GM12878 (cell line): ENCODE measurements around the gene LRP1B. TPM values are rescaled to one million over a fixed set of nuclear protein-coding genes. Genes with fewer than 3 reads are reported as not detected.

Experiments
- ATAC-seq: fragments of 200-7000 bp; cut with Tn5 transposase; 3 replicates; pipeline ENCODE4 v1.9.1; 2020; ENCODE audit warnings: mild to moderate bottlenecking, moderate library complexity
- BruUV-seq: library from RNA; stranded (reverse); fragments of 400-500 nt; replicated peaks from 2 replicates; lab custom pipeline; 2021; lab: Mats Ljungman, UMichigan
- CTCF ChIA-PET: fragments of 300-600 bp; sonication (Branson Sonifier 250); formaldehyde crosslinking; extraction: SDS; loops from one replicate; lab custom pipeline; 2021; ENCODE audit warnings: inconsistent platforms; lab: Yijun Ruan, JAX
- POLR2A ChIA-PET: fragments of 350-600 bp; formaldehyde crosslinking; extraction: SDS; loops from one replicate; lab custom pipeline; 2021; ENCODE audit warnings: inconsistent platforms; lab: Charles Lee
- RAD21 ChIA-PET: fragments of 300-600 bp; sonication (Branson Sonifier 250); formaldehyde crosslinking; loops from one replicate; lab custom pipeline; 2023; ENCODE audit warnings: antibody characterized with exemption; ENCODE audit not compliant: unreplicated experiment; lab: Charles Lee
- SMC1A ChIA-PET: fragments of 300-600 bp; sonication (Branson Sonifier 250); formaldehyde crosslinking; loops from one replicate; lab custom pipeline; 2023; ENCODE audit not compliant: unreplicated experiment, uncharacterized antibody; lab: Charles Lee
- DNase-seq: peaks from one replicate; pipeline ENCODE4 v3.0.0-alpha.2; 2011; ENCODE audit warnings: low read depth, low spot score
- FAIRE-seq: peaks from 3 replicates; lab custom pipeline; 2011; peaks lifted over from hg19 to GRCh38; lab: Jason Lieb, UNC
- H2AFZ ChIP-seq: 2 replicates; pipeline ENCODE4 v1.6.0; 2011; ENCODE audit warnings: low read depth, low read length, control low read depth; ENCODE audit not compliant: control insufficient read depth
- H3K27ac ChIP-seq: 2 replicates; pipeline ENCODE4 v1.5.1; 2011; ENCODE audit warnings: control low read depth; ENCODE audit not compliant: control insufficient read depth, insufficient read depth
- H3K27me3 ChIP-seq, 2 experiments: replicated peaks in 1 of 2; 2 replicates each; pipeline versions ENCODE4 v1.6.0 to v1.6.1; 2011; ENCODE audit warnings: low read length in 1 of 2; ENCODE audit not compliant: control insufficient read depth in 2 of 2, insufficient read depth in 2 of 2
- H3K36me3 ChIP-seq, 2 experiments: 2 replicates each; pipeline ENCODE4 v1.5.1; 2011; ENCODE audit warnings: low read length in 1 of 2; ENCODE audit not compliant: control insufficient read depth in 2 of 2, insufficient read depth in 2 of 2
- H3K4me1 ChIP-seq: 2 replicates; pipeline ENCODE4 v1.6.1; 2011; ENCODE audit warnings: mild to moderate bottlenecking, low read length, moderate library complexity, mixed read lengths; ENCODE audit not compliant: control insufficient read depth, insufficient read depth
- H3K4me2 ChIP-seq: 2 replicates; pipeline ENCODE4 v1.6.0; 2011; ENCODE audit warnings: control low read depth; ENCODE audit not compliant: control insufficient read depth, insufficient read depth
- H3K4me3 ChIP-seq: fragments of 200-600 bp; sonication (generic); 2 replicates; pipeline ENCODE4 v1.5.1; 2016
- H3K79me2 ChIP-seq: 2 replicates; pipeline ENCODE4 v1.6.0; 2011; ENCODE audit warnings: low read length; ENCODE audit not compliant: control insufficient read depth, insufficient read depth
- H3K9ac ChIP-seq: 2 replicates; pipeline ENCODE4 v1.8.0; 2011; ENCODE audit warnings: low read length, control low read depth, mixed read lengths; ENCODE audit not compliant: control insufficient read depth, insufficient read depth
- H3K9me3 ChIP-seq: replicated peaks from 3 replicates; pipeline ENCODE4 v1.5.1; 2011; ENCODE audit warnings: mild to moderate bottlenecking, low read length; ENCODE audit not compliant: control insufficient read depth, insufficient read depth
- H4K20me1 ChIP-seq: 2 replicates; pipeline ENCODE4 v1.6.0; 2011; ENCODE audit not compliant: control insufficient read depth, insufficient read depth
- BCL11A ChIP-seq: IDR thresholded peaks from 2 replicates; pipeline ENCODE4 v1.6.1; 2011; ENCODE audit warnings: low read depth, low read length
- CHD4 ChIP-seq: fragments of 200-600 bp; sonication (generic); IDR thresholded peaks from 2 replicates; pipeline ENCODE4 v1.6.1; 2016; ENCODE audit warnings: mild to moderate bottlenecking
- HSF1 ChIP-seq: fragments of 150-350 bp; IDR thresholded peaks from 2 replicates; pipeline ENCODE4 v1.6.1; 2014; ENCODE audit warnings: mild to moderate bottlenecking, low read depth, low read length
- RAD21 ChIP-seq: IDR thresholded peaks from 2 replicates; pipeline ENCODE4 v1.6.1; 2011; ENCODE audit warnings: mild to moderate bottlenecking, low read depth, low read length, moderate library complexity; ENCODE audit not compliant: insufficient read depth
- SIX5 ChIP-seq: IDR thresholded peaks from 2 replicates; pipeline ENCODE4 v1.6.1; 2011; ENCODE audit warnings: mild to moderate bottlenecking, low read depth, low read length, moderate library complexity; ENCODE audit not compliant: severe bottlenecking
- WGBS: methylation state at CpG from one replicate; pipeline ENCODE4 v1.1.6; 2016; ENCODE audit warnings: low lambda C conversion rate; ENCODE audit not compliant: insufficient replicate concordance, insufficient coverage; ENCODE audit errors: missing lambda C conversion rate; 5-methylcytosine and 5-hydroxymethylcytosine counted together
- in situ Hi-C: fragments of 300-500 bp; cut with MboI; formaldehyde crosslinking; loops from 9 replicates; pipeline ENCODE4 v1.14.3; 2018; ENCODE audit warnings: mixed read lengths
- intact Hi-C: fragments of 100-400 bp; cut with micrococcal nuclease; formaldehyde crosslinking; loops from one replicate; pipeline ENCODE4 v1.14.2; 2022; ENCODE audit not compliant: unreplicated experiment
- polyA plus RNA-seq, 11 experiments: library from polyadenylated mRNA; depleted of rRNA in 4 of 11; unstranded in 6 of 11; stranded (reverse) in 5 of 11; fragments of >200 nt; fragmentation: Nextera tagmentation in 4 of 11; fragmentation: Illumina TruSeq in 1 of 11; extraction: Ambion mirVana in 4 of 11; extraction: Trizol in 1 of 11; gene quantifications; 1 replicate in 1 of 11; 2 replicates in 10 of 11; pipeline versions ENCODE4 v1.2.1 to v1.2.3, GENCODE V29; 2011 to 2016; ENCODE audit warnings: inconsistent platforms in 2 of 11, missing spikeins in 2 of 11, low read depth in 1 of 11
- total RNA-seq, 4 experiments: library from RNA; depleted of rRNA in 3 of 4; stranded (reverse); fragments of >200 nt in 3 of 4; fragmentation: Illumina TruSeq in 1 of 4; extraction: Trizol in 1 of 4; gene quantifications; 2 replicates each; pipeline versions ENCODE4 v1.2.1 to v1.2.3, GENCODE V29; 2013 to 2021

The LRP1B gene
- total and polyA plus RNA-seq, 10 of the 15 experiments (the other 5 are each of a cell fraction or from before 2014, with no cell fraction given) = under 0.01 to 0.06 (median 0.03) TPM; not detected in 5

- Histone ChIP-seq H3K27me3 (no peaks in the 10 kb centered on the region), H3K79me2 (no peaks in the 10 kb centered on the region), H3K9ac (no peak overlapping the region), H3K4me1 (no peaks in the 10 kb centered on the region), H2AFZ (no peak overlapping the region), H3K4me3 (no peak overlapping the region), H4K20me1 (no peaks in the 10 kb centered on the region), H3K36me3 (no peaks in the 10 kb centered on the region), H3K4me2 (no peak overlapping the region), H3K9me3 (no peaks in the 10 kb centered on the region)
- ChIA-PET SMC1A (interaction anchor here (1.2 kb wide), 1 partner anchor 9 kb away, joined by 3 read pairs; no protein-coding TSS in a partner anchor), POLR2A (no interaction called here), RAD21 (no interaction called here)
- no peak for ATAC-seq
- intact Hi-C loops (no loop called here), in situ Hi-C loops (no loop called here)
- WGBS = 0% methylated on average over 1 of the region's 1 CpG
- no peak for DNase-seq
- no TSS peak for BruUV-seq
- TF ChIP-seq RAD21 = no peak
- TF ChIP-seq, all 136 proteins: peak for 0
- H3K27ac ChIP-seq = no peak overlapping the region
- no peak for FAIRE-seq
- CTCF ChIA-PET = no interaction called here
These were observed 97.4 kb downstream of the LRP1B start for GRCh38 chr2:142033393-142033792.

GRCh38 chr2:142031656-142032055 is 99.2 kb downstream of the LRP1B start:
- H3K4me2 ChIP-seq = no peak overlapping the region
- intact Hi-C loops = no loop called here
- POLR2A ChIA-PET = no interaction called here
- BruUV-seq = no TSS peak
- in situ Hi-C loops = no loop called here
- no peaks in the 10 kb centered on the region for H3K9me3 ChIP-seq
- SMC1A ChIA-PET = no interaction called here
- ATAC-seq = no peak
- RAD21 ChIA-PET = no interaction called here
- H3K27me3 ChIP-seq = no peaks in the 10 kb centered on the region
- no peak for DNase-seq
- H3K27ac ChIP-seq = no peak overlapping the region
- WGBS = 20% methylated on average over 3 of the region's 3 CpGs
- H3K4me3 ChIP-seq = no peak overlapping the region
- H4K20me1 ChIP-seq = no peaks in the 10 kb centered on the region
- H3K79me2 ChIP-seq = no peaks in the 10 kb centered on the region
- no peaks in the 10 kb centered on the region for H3K36me3 ChIP-seq
- no peak overlapping the region for H3K9ac ChIP-seq
- H2AFZ ChIP-seq = no peak overlapping the region
- no peak for FAIRE-seq
- CTCF ChIA-PET = no interaction called here
- no peaks in the 10 kb centered on the region for H3K4me1 ChIP-seq
- TF ChIP-seq CHD4 = no peak
- TF ChIP-seq SIX5 = no peak
- no peak for TF ChIP-seq HSF1
- TF ChIP-seq BCL11A = no peak
- TF ChIP-seq, all 136 proteins: peak for 0
